HG02759 (cell line): ENCODE results near the gene NDUFA7.
"Not testable (repeated sequence)": the region's sequence is repeated elsewhere in the genome, so short reads cannot be mapped to it uniquely, and the experiment has no call there.

Experiments
- ATAC-seq: cut with Tn5 transposase; IDR thresholded peaks from one replicate; pipeline ENCODE4 v1.9.1; 2021; ENCODE audit warnings: mild to moderate bottlenecking, moderate library complexity; ENCODE audit not compliant: unreplicated experiment

Gene NDUFA7

GRCh38 chr19:8321067-8321985 is at the start of gene NDUFA7, which contains the start of gene RPS28:
TSS of gene NDUFA7 (minus strand) at chr19:8321375. CDS start at chr19:8321358, 17 bp downstream.
TSS of gene RPS28 (plus strand) at chr19:8321496. CDS start at chr19:8321531, 35 bp downstream.
- ATAC-seq, result peak; percentile 92

GRCh38 chr19:8370176-8371010 is 49.2 kb upstream of the NDUFA7 start:
- ATAC-seq, result no peak

GRCh38 chr19:8367327-8368001 is 46.3 kb upstream of the NDUFA7 start:
- ATAC-seq, result no peak

- ATAC-seq, result no peak
These were observed 45.8 kb upstream of the NDUFA7 start for GRCh38 chr19:8366961-8367326.

DNA sequence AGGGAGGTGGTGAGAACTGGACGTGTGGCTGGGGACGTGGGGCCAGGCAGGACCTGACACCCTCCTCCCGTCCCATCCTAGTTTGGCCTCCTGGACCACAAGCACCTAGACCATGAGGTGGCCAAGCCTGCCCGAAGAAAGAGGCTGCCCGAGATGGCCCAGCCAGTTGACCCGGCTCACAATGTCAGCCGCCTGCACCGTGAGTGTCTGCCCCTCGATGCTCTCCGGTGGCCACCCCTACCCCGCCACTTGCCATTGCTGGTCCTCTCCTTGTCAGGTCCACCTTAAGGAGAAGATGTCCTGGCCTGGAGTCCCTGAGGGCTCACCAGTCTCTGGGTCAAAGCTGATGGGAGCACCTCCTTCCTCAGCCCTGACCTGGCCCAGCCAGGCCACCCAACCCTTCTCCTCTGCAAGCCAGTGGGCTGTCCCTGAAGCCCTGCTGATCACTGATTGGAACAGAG is 45.0 kb upstream of the NDUFA7 start:
- no peak for ATAC-seq

- no peak for ATAC-seq
These were observed 42.9 kb upstream of the NDUFA7 start, which contains the start of gene ANGPTL4 for GRCh38 chr19:8363803-8364771. TSS of gene ANGPTL4 (plus strand) at chr19:8364155. CDS start at chr19:8364322, 167 bp downstream.

DNA sequence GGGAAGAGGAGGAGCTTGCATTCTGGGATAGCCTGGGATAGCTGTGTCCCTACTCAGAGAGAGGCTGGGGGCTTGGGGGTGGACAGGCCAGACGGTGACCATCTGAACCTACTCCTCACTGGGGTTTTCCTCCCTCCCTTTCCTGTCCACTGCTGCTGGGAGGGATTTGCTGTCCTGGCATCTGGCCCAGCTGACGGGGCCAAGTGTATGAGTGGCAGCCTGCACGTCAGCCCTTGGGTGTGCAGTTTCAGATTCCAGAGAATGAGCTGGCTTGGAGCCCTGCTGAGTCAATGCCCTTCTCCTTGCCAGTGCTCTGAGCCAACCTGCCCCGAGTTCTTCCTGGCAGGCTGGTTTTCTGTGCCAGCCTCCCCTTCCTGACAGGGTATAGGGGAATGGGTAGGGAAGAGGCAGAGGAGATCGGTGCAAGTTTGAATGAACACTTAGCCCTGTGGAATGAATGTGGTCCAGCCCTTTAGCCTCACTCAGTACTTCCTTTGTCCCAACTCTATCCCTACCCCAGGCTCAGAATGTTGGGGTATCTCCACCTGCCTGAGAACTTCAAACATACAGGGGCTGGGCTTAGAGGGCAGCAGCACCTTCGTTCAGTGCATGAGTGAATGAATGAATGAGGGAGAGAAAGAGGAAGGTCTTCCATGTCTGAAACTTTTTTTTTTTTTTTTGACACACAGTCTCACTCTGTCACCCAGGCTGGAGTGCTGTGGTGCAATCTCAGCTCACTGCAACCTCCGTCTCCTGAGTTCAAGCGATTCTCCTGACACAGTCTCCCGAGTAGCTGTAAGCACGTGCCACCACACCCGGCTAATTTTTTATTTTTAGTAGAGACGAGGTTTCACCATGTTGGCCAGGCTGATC is 41.0 kb upstream of the NDUFA7 start:
- ATAC-seq, result no peak

- no peak for ATAC-seq
These were observed 39.0 kb upstream of the NDUFA7 start for GRCh38 chr19:8360196-8360595.

GRCh38 chr19:8358948-8359347 is 37.8 kb upstream of the NDUFA7 start:
- no peak for ATAC-seq

- ATAC-seq, result no peak
These were observed 35.9 kb upstream of the NDUFA7 start for GRCh38 chr19:8357007-8357521.

DNA sequence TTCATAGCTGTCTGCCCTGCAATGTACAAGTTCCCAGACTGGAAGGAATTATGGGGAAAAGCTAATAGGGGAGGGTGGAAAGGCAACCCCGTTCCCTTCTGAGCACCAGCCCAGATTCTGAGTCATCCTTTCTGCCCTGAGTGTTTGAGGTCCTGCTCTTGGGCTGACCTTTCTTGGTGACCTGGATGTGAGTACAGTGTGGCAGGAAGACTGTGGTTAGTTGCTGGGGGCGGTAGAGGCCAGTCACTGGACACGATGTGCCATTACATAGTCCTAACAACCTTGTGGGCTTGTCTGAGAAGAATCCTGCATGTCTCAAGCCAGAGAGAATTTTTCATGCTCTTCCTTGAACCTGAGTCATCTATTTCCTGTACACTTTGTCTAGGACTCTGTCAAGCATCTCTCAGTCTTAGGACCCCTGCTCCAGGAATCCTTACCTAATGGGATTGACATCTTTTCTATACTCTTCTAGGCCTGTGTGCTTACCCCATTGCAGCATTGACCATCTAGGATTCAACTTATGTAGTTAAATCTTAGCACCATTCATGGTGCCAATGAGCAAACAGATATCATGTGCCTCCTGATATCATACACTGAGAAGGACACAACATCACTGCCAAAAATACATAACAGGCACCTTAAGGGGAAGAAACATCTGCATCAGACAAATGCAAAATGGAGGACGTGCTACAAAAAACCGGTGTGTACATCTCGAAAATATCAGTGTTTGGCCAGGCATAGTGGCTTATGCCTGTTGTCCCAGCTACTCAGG is 34.6 kb upstream of the NDUFA7 start:
- ATAC-seq, result no peak

DNA sequence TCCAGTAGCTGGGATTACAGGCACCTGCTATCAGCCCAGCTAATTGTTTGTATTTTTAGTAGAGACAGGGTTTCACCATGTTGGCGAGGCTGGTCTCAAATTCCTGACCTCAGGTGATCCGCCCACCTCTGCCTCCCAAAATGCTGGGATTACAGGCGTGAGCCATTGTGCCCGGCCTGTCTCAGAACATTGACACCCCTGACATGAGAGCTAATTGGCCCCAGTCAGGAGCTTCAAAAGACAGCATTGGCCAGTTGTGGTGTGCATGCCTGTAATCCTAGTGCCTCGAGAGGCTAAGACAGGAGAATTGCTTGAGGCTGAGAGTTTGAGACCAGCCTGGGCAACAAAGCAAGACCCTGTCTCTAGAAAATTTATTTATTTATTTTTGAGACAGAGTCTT is 31.7 kb upstream of the NDUFA7 start:
- ATAC-seq, result not testable (repeated sequence)

DNA sequence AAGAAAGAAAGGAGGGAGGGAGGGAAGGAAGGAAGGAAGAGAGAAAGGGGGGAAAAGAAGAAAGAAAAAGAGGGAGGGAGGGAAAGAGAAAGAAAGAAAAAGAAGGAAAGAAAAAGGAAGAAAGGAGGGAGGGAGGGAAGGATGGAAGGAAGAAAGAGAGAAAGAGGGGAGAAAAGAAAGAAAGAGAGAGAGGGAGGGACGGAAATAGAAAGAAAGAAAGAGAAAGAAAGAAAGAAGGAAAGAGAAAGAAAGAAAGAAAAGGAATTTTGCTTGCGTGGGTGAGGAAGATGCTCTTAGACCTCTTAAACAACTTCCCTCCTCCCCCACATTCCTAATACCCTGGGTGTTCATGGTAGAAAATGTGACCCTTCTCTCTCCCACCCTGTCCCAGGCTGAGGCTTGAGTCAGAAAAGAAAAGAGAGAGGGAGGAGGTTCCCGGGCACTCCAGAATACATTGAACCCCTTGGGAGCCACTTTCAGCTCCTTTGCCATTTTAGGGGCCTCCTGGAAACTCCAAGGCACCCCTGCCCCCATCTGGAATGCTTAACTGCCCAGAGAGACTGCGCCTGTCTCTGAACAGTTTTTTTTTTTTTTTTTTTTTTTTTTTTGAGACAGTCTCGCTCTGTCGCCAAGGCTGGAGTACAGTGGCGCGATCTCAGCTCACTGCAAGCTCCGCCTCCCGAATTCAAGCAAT is 31.1 kb upstream of the NDUFA7 start:
- no peak for ATAC-seq

DNA sequence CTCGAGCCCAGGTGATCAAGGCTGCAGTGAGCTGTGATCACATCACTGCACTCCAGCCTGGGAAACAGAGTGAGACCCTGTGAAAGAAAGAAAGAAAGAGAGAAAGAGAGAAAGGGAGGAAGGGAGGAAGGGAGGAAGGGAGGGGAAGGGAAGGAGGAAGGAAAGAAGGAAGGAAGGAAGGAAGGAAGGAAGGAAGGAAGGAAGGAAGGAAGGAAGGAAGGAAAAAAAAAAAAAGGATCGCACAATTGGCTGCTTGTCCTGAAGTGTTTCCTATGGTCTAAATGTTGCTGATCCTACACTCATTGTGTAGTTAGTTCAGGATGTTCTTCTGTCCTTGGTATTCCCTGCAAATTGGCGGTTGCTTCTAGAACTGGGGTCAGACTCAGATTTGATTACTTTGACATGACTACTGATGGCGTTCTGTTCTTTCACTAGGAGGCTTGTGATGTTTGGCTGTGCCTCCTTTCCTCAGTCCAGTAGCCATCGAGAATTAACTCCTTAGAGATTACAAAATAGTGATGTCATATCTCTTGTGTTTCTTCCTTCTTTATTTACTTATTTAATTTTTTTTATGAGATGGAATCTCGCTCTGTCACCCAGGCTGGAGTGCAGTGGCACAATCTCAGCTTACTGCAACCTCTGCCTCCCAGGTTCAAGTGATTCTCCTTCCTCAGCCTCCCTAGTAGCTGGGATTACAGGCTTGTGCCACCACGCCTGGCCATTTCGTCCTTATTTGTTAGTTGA is 28.6 kb upstream of the NDUFA7 start:
- ATAC-seq, result not testable (repeated sequence)

- ATAC-seq, result no peak
These were observed 22.3 kb upstream of the NDUFA7 start for GRCh38 chr19:8343483-8343844.

- no peak for ATAC-seq
These were observed 21.7 kb upstream of the NDUFA7 start, which contains the start of gene KANK3 for GRCh38 chr19:8342684-8343482. TSS of gene KANK3 (minus strand) at chr19:8343262. CDS start at chr19:8337828, 5,434 bp downstream.
